ENCODE data around the gene MAN1C1. TPM values are rescaled to one million over a fixed set of nuclear protein-coding genes. Genes with fewer than 3 reads are reported as not detected.
A peak's percentile ranks its signal among the peaks of the same experiment; 100 is the strongest.

Gene MAN1C1
- total and polyA plus RNA-seq, 8 donors, result 4.3 to 33.9 (median 6.1) TPM

DNA sequence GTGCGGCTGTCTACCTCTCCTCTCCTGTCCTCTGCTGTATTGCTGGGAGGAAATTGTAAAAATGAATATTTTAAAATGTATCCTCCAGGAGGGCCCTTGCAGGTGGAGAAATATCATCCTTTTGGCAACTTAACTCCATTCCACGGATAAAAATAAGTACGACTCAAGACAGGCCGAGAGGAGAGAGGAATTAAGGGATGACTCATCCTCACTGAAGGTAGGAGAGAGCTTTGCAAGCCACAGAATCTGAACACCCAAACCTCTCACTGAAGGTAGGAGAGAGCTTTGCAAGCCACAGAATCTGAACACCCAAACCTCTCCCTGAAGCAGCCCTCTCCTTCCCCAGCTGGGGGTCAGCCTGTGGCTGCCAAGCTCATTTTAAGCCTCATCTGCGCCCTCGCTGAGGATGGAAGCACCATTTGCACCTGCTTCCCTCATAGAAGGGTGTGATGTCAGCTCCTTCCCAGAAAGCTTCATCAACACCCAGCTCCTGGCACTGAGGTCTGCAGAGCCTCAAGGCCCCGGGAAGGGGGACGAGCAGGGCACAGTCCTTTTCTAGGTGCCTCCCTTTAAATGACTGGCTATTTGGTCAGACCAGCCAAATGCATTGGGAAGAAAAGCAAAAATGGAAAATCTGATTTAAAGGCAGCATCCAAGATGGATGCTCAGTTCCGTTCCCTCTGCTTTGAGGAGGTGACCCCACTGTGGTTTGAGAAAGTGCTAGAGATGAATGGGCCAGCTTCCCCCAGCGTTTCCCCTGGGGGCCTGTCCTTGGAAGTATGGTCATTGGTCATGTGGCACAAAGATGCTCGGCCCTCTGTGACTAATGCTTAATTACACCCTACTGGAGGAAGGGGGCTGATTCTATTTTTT is 170.5 kb downstream of the MAN1C1 start:
- Histone ChIP-seq H3K4me3 (no peak overlapping the region), H3K27ac (peak overlapping the region in 2 of 5 donors; percentile 40 to 60), H3K36me3 (peaks cover 0 to 26% (median 13%) of the 10 kb centered on the region in 4 donors), H3K4me1 (peaks cover 12 to 52% (median 31%) of the 10 kb centered on the region in 4 donors), H3K27me3 (no peaks in the 10 kb centered on the region), H3K9me3 (no peaks in the 10 kb centered on the region)
- WGBS, 5 donors, result 67 to 87% (median 75%) methylated on average over 11 of the region's 11 CpGs
- intact Hi-C loops (cut with DNase I; ENCODE audit: low total_unique reads), result no loop called here
- DNase-seq, result peak in 1 of 2 donors; percentile 2
- TF ChIP-seq, protein P1, sequence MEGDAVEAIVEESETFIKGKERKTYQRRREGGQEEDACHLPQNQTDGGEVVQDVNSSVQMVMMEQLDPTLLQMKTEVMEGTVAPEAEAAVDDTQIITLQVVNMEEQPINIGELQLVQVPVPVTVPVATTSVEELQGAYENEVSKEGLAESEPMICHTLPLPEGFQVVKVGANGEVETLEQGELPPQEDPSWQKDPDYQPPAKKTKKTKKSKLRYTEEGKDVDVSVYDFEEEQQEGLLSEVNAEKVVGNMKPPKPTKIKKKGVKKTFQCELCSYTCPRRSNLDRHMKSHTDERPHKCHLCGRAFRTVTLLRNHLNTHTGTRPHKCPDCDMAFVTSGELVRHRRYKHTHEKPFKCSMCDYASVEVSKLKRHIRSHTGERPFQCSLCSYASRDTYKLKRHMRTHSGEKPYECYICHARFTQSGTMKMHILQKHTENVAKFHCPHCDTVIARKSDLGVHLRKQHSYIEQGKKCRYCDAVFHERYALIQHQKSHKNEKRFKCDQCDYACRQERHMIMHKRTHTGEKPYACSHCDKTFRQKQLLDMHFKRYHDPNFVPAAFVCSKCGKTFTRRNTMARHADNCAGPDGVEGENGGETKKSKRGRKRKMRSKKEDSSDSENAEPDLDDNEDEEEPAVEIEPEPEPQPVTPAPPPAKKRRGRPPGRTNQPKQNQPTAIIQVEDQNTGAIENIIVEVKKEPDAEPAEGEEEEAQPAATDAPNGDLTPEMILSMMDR (IDR thresholded peaks at IDR 0.05), result no peak
- TF ChIP-seq POLR2A (IDR thresholded peaks at IDR 0.05) (no peak), POLR2AphosphoS5 (IDR thresholded peaks at IDR 0.05) (no peak), EP300 (IDR thresholded peaks at IDR 0.05) (no peak)

DNA sequence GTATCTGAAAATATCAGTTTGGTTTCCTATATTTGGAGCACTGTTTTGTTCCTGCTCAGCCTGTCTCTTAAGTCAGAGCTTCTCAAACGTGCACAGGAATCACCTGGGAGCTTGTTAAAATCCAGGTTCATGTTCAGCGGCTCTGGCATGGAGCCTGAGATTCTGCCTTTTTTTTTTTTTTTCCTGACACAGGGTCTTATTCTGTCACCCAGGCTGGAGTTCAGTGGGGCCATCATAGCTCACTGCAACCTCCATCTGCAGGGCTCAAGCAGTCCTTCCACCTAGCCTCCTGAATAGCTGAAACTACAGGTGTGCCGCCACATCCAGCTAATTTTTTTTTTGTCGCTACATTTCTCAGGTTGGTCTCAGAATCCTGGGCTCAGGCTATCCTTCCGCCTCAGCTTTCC is 171.2 kb downstream of the MAN1C1 start:
- WGBS, 5 donors, result 85 to 90% (median 89%) methylated on average over 5 of the region's 5 CpGs
- TF ChIP-seq EP300 (IDR thresholded peaks at IDR 0.05), result no peak
- TF ChIP-seq POLR2A (IDR thresholded peaks at IDR 0.05), result no peak
- TF ChIP-seq, protein P1 (IDR thresholded peaks at IDR 0.05), result no peak
- TF ChIP-seq POLR2AphosphoS5 (IDR thresholded peaks at IDR 0.05), result no peak
- intact Hi-C loops (cut with DNase I; ENCODE audit: low total_unique reads), result no loop called here
- Histone ChIP-seq H3K4me3 (no peak overlapping the region), H3K27me3 (no peaks in the 10 kb centered on the region), H3K4me1 (peaks cover 9 to 46% (median 31%) of the 10 kb centered on the region in 4 donors), H3K27ac (peak overlapping the region in 1 of 5 donors; percentile 60), H3K9me3 (no peaks in the 10 kb centered on the region), H3K36me3 (peaks cover 0 to 26% (median 13%) of the 10 kb centered on the region in 4 donors)
- DNase-seq, result no peak

DNA sequence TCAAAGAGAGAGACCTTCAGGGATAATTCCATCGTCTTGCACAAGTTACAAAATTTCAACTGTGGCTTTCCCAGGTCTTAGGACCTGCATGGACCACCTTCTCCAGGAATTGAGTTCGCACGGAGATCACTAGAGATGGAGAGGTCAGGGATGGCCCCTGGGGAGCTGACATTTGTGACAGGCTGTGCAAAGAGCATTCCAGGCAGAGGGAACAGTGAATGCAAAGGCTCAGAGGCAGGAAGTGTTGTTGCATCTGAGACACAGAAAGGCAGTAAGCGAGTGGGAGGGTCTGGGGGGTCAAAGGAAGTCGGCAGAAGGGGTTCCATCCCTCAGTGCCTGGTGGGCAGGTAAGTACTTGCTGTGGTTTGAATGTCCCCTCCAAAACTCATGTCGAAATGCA is 173.9 kb downstream of the MAN1C1 start:
- Histone ChIP-seq H3K27me3 (no peaks in the 10 kb centered on the region), H3K4me3 (no peak overlapping the region), H3K9me3 (no peaks in the 10 kb centered on the region), H3K4me1 (peaks cover 1 to 31% (median 20%) of the 10 kb centered on the region in 4 donors), H3K36me3 (peaks cover 0 to 18% (median 5%) of the 10 kb centered on the region in 4 donors), H3K27ac (no peak overlapping the region)
- no peak for DNase-seq
- 88% methylated on average over 6 of the region's 6 CpGs for WGBS, 5 donors
- TF ChIP-seq POLR2A (IDR thresholded peaks at IDR 0.05) (no peak), EP300 (IDR thresholded peaks at IDR 0.05) (no peak), POLR2AphosphoS5 (IDR thresholded peaks at IDR 0.05) (no peak)
- TF ChIP-seq, protein P1 (IDR thresholded peaks at IDR 0.05), result no peak
- intact Hi-C loops (cut with DNase I; ENCODE audit: low total_unique reads), result no loop called here

DNA sequence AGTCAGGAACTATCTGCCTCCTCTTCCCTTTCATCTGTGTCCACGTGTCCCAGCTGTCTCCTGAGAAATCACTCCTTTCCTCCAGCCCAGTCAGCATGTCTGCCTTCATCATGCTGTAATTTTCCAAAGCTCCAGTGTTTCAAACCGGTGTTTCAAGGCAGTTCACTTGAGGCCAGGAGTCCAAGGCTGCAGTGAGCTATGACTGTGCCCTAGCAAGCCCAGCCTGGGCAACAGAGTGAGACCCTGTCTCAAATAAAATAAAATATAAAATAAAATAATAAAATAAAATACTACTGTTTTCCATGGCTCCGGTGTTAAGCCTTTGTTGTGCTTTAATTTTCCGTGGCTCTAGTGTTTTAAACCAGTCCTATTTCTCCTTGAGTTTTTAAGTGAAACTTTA is 175.5 kb downstream of the MAN1C1 start:
- TF ChIP-seq, protein P1 (IDR thresholded peaks at IDR 0.05), result no peak
- TF ChIP-seq POLR2A (IDR thresholded peaks at IDR 0.05) (no peak), EP300 (IDR thresholded peaks at IDR 0.05) (no peak), POLR2AphosphoS5 (IDR thresholded peaks at IDR 0.05) (no peak)
- Histone ChIP-seq H3K27ac (no peak overlapping the region), H3K4me3 (no peak overlapping the region), H3K36me3 (peaks cover 0 to 14% (median 5%) of the 10 kb centered on the region in 4 donors), H3K4me1 (peaks cover 9 to 28% (median 17%) of the 10 kb centered on the region in 4 donors), H3K27me3 (no peaks in the 10 kb centered on the region), H3K9me3 (no peaks in the 10 kb centered on the region)
- intact Hi-C loops (cut with DNase I; ENCODE audit: low total_unique reads), result no loop called here
- DNase-seq, result no peak
- 65 to 71% (median 67%) methylated on average over 4 of the region's 4 CpGs for WGBS, 5 donors
